Upper lobe of right lung (tissue), 1 donor: ENCODE results near the gene ABCC10. TPM values are rescaled to one million over a fixed set of nuclear protein-coding genes. Genes with fewer than 3 reads are reported as not detected.
"Not testable (repeated sequence)": the region's sequence is repeated elsewhere in the genome, so short reads cannot be mapped to it uniquely, and the experiment has no call there.

ENCODE experiments used
- ATAC-seq: fragments of 200-7000 bp; cut with Tn5 transposase; one replicate; pipeline ENCODE4 v1.9.1; 2020; ENCODE audit warnings: mild to moderate bottlenecking, moderate library complexity
- DNase-seq: peaks from one replicate; pipeline ENCODE4 v3.0.0-alpha.2; 2020
- H3K27ac ChIP-seq: fragments of 200-600 bp; one replicate; pipeline ENCODE4 v1.8.0; 2022
- H3K27me3 ChIP-seq: fragments of 200-600 bp; one replicate; pipeline ENCODE4 v1.8.0; 2022; ENCODE audit warnings: mild to moderate bottlenecking
- H3K36me3 ChIP-seq: fragments of 200-600 bp; one replicate; pipeline ENCODE4 v1.8.0; 2022
- H3K4me1 ChIP-seq: fragments of 200-600 bp; one replicate; pipeline ENCODE4 v1.8.0; 2022
- H3K4me3 ChIP-seq: fragments of 200-600 bp; one replicate; pipeline ENCODE4 v1.8.0; 2022; ENCODE audit warnings: mild to moderate bottlenecking
- H3K9me3 ChIP-seq: fragments of 200-600 bp; one replicate; pipeline ENCODE4 v1.8.0; 2022
- intact Hi-C: fragments of 100-400 bp; cut with DNase I; formaldehyde crosslinking; loops from one replicate; pipeline ENCODE4 v1.11.0; 2022
- total RNA-seq: library from RNA; stranded (reverse); fragmentation: NEBNext Ultra II Directional; extraction: Animal tissue kit (Norgen Biotek cat#: 25700); gene quantifications from one replicate; pipeline ENCODE4 v1.2.1, GENCODE V29; 2021
- TF ChIP-seq, protein P1 (sequence below): fragments of 200-600 bp; IDR thresholded peaks from one replicate; pipeline ENCODE4 v1.8.0; 2022; ENCODE audit warnings: antibody characterized with exemption
- donor health status: DM: no; HTN: yes; CAD: no; lungs with severe emphysema.

The ABCC10 gene
- total RNA-seq, 1 donor from 2014 or later, result 30.0 TPM

- Histone ChIP-seq H3K27me3 (peaks cover 10% of the 10 kb centered on the region), H3K36me3 (no peaks in the 10 kb centered on the region), H3K4me3 (no peak overlapping the region), H3K27ac (peak overlapping the region; percentile 61), H3K9me3 (no peaks in the 10 kb centered on the region), H3K4me1 (peaks cover 5% of the 10 kb centered on the region)
- TF ChIP-seq, protein P1, sequence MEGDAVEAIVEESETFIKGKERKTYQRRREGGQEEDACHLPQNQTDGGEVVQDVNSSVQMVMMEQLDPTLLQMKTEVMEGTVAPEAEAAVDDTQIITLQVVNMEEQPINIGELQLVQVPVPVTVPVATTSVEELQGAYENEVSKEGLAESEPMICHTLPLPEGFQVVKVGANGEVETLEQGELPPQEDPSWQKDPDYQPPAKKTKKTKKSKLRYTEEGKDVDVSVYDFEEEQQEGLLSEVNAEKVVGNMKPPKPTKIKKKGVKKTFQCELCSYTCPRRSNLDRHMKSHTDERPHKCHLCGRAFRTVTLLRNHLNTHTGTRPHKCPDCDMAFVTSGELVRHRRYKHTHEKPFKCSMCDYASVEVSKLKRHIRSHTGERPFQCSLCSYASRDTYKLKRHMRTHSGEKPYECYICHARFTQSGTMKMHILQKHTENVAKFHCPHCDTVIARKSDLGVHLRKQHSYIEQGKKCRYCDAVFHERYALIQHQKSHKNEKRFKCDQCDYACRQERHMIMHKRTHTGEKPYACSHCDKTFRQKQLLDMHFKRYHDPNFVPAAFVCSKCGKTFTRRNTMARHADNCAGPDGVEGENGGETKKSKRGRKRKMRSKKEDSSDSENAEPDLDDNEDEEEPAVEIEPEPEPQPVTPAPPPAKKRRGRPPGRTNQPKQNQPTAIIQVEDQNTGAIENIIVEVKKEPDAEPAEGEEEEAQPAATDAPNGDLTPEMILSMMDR, result no peak
- intact Hi-C loops, result loop anchor here (10.0 kb wide), 1 partner anchor 115 kb away; no protein-coding TSS in a partner anchor
- DNase-seq (no peak), ATAC-seq (no peak)
Observed at GRCh38 chr6:43389730-43390295, 37.5 kb upstream of the ABCC10 start.

DNA sequence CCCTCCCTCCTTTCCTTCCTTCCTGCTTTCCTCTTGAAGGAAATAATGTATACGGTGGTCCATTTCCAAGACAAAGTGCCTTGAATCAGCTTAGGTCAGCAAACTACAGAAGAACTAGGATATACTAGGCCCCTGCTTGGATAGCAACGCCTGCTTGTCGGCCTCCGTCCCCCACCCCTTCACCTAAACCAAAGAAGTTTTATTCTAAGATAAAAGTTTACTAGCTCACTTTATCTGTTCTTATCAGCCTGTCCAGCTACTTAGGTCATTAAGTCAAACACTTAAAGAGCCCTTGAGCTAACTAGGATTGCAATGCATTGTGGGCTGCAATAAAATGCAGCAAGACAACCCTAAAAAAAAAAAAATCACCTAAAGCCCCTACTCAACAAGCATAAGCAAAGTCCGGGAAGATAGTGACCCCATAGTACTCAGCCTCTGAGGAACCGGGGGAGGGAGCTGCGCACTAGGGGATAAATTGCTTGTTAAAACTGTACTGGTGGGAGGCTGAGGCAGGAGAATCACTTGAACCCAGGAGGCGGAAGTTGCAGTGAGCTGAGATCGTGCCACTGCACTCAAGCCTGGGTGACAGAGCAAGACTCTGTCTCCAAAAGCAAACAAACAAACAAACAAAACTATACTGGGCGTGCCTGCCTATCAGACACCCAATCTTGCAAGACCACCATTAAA, 36.4 kb upstream of the ABCC10 start:
- H3K27me3 ChIP-seq, H3K9me3 ChIP-seq, intact Hi-C loops, H3K4me1 ChIP-seq, DNase-seq, H3K36me3 ChIP-seq: not testable (repeated sequence)
- Histone ChIP-seq H3K4me3 (peak overlapping the region; percentile 31), H3K27ac (peak overlapping the region; percentile 61)
- peak; percentile 62 for ATAC-seq

- H3K27me3 ChIP-seq, result peaks cover 10% of the 10 kb centered on the region
- no peak for DNase-seq
- H3K36me3 ChIP-seq, result no peaks in the 10 kb centered on the region
- H3K9me3 ChIP-seq, result no peaks in the 10 kb centered on the region
- peaks cover 5% of the 10 kb centered on the region for H3K4me1 ChIP-seq
- peak overlapping the region; percentile 31 for H3K4me3 ChIP-seq
- intact Hi-C loops, result no loop called here
- ATAC-seq, result no peak
- H3K27ac ChIP-seq, result peak overlapping the region; percentile 47
- TF ChIP-seq, protein P1, result no peak
Observed at GRCh38 chr6:43391440-43392031, 35.8 kb upstream of the ABCC10 start.

DNA sequence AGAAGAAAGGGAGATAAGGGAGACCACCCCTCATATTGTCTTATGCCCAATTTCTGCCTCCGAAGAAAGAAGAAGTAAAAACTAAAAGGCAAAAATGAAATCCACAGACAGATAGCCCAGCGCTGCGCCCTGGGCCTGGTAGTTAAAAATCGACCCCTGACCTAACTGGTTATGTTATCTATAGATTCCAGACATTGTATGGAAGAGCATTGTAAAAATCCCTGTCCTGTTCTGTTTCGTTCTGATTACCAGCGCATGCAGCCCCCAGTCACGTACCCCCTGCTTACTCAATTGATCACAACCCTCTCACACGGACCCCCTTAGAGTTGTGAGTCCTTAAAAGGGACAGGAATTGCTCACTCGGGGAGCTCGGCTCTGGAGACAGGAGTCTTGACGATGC, 34.2 kb upstream of the ABCC10 start:
- H3K27ac ChIP-seq, H3K9me3 ChIP-seq, DNase-seq, ATAC-seq, H3K27me3 ChIP-seq, H3K4me1 ChIP-seq, H3K36me3 ChIP-seq, intact Hi-C loops: not testable (repeated sequence)
- peak overlapping the region; percentile 31 for H3K4me3 ChIP-seq

- TF ChIP-seq, protein P1, result no peak
- Histone ChIP-seq H3K9me3 (no peaks in the 10 kb centered on the region), H3K36me3 (no peaks in the 10 kb centered on the region), H3K4me1 (peaks cover 5% of the 10 kb centered on the region), H3K27me3 (peaks cover 10% of the 10 kb centered on the region), H3K4me3 (peak overlapping the region; percentile 31), H3K27ac (no peak overlapping the region)
- DNase-seq (no peak), ATAC-seq (peak; percentile 30)
- intact Hi-C loops, result no loop called here
Observed at GRCh38 chr6:43393602-43394001, 33.7 kb upstream of the ABCC10 start.

DNA sequence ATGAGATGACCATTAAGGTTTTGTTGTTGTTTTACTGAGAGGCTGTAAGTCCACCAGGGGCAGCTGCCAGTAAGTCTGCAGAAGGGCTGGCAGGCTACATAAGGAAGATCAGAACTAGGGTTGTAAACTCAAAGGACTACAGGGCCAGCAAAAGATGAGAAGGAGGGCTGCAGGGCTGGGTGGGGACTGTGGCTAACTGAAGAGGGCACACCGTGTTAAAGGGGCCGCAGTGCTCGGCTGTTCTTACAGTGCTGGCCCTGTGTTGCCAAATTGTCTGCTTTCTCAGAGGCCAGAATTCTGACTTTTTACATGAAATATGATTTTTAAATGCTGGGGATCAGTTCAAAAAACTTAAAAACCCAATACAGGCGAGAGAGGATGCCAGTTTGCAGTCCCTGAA, 32.4 kb upstream of the ABCC10 start:
- no peak for ATAC-seq
- no peak overlapping the region for H3K4me3 ChIP-seq
- no peak for DNase-seq
- no peaks in the 10 kb centered on the region for H3K27me3 ChIP-seq
- no peak overlapping the region for H3K27ac ChIP-seq
- intact Hi-C loops, result no loop called here
- H3K4me1 ChIP-seq, result peaks cover 4% of the 10 kb centered on the region
- no peaks in the 10 kb centered on the region for H3K36me3 ChIP-seq
- no peaks in the 10 kb centered on the region for H3K9me3 ChIP-seq
- TF ChIP-seq, protein P1, result no peak
